ENCODE measurements around the gene GLI3. TPM values are rescaled to one million over a fixed set of nuclear protein-coding genes. Genes with fewer than 3 reads are reported as not detected.

GLI3 gene
- total and polyA plus RNA-seq, 12 donors: 0.51 to 9.1 (median 5.3) TPM

GRCh38 chr7:42207420-42207819 is 29.6 kb downstream of the GLI3 start:
- intact Hi-C loops (cut with DNase I): no loop called here
- Histone ChIP-seq H3K27ac (no peak overlapping the region), H3K9me3 (no peaks in the 10 kb centered on the region), H3K27me3 (no peaks in the 10 kb centered on the region), H3K4me1 (no peaks in the 10 kb centered on the region), H3K36me3 (no peaks in the 10 kb centered on the region), H3K4me3 (no peak overlapping the region)
- TF ChIP-seq, protein P1, sequence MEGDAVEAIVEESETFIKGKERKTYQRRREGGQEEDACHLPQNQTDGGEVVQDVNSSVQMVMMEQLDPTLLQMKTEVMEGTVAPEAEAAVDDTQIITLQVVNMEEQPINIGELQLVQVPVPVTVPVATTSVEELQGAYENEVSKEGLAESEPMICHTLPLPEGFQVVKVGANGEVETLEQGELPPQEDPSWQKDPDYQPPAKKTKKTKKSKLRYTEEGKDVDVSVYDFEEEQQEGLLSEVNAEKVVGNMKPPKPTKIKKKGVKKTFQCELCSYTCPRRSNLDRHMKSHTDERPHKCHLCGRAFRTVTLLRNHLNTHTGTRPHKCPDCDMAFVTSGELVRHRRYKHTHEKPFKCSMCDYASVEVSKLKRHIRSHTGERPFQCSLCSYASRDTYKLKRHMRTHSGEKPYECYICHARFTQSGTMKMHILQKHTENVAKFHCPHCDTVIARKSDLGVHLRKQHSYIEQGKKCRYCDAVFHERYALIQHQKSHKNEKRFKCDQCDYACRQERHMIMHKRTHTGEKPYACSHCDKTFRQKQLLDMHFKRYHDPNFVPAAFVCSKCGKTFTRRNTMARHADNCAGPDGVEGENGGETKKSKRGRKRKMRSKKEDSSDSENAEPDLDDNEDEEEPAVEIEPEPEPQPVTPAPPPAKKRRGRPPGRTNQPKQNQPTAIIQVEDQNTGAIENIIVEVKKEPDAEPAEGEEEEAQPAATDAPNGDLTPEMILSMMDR (IDR thresholded peaks at IDR 0.05): no peak
- DNase-seq (no peak), ATAC-seq (no peak)
- 90 to 92% methylated on average over 2 of the region's 2 CpGs for WGBS, 2 donors

DNA sequence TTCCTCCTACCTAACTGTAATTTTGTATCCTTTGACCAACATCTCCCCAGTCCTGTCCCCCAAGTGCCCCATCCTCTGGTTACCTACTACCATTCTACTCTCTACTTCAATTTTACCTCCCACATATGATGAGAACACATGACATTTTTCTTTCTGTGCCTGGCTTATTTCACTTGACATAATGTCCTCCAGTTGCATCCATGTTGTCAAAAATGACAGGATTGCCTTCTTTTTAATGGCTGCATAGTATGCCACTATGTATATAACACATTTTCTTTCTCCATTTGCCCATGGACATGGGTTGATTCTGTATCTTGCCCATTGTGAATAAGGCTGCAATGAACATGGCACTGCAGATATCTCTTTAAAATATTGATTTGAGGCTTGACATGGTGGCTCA is 33.7 kb downstream of the GLI3 start:
- TF ChIP-seq, protein P1 (IDR thresholded peaks at IDR 0.05): no peak
- ATAC-seq: no peak
- H3K9me3 ChIP-seq: no peaks in the 10 kb centered on the region
- no peaks in the 10 kb centered on the region for H3K4me1 ChIP-seq
- no peak overlapping the region for H3K27ac ChIP-seq
- H3K36me3 ChIP-seq: no peaks in the 10 kb centered on the region
- H3K27me3 ChIP-seq: no peaks in the 10 kb centered on the region
- no peak for DNase-seq
- intact Hi-C loops (cut with DNase I): no loop called here
- no peak overlapping the region for H3K4me3 ChIP-seq

GRCh38 chr7:42202601-42203000 is 34.4 kb downstream of the GLI3 start:
- ATAC-seq: no peak
- TF ChIP-seq, protein P1 (IDR thresholded peaks at IDR 0.05): no peak

GRCh38 chr7:42198974-42199668 is 37.9 kb downstream of the GLI3 start:
- H3K27me3 ChIP-seq: no peaks in the 10 kb centered on the region
- no peak overlapping the region for H3K27ac ChIP-seq
- TF ChIP-seq, protein P1 (IDR thresholded peaks at IDR 0.05): no peak
- H3K36me3 ChIP-seq: no peaks in the 10 kb centered on the region
- no peaks in the 10 kb centered on the region for H3K9me3 ChIP-seq
- H3K4me1 ChIP-seq: peaks cover 0 to 7% (median 3%) of the 10 kb centered on the region in 9 donors
- DNase-seq: no peak
- no peak for ATAC-seq
- no peak overlapping the region for H3K4me3 ChIP-seq
- 88 to 93% methylated on average over 8 of the region's 8 CpGs for WGBS, 2 donors
- intact Hi-C loops (cut with DNase I): no loop called here

More at GRCh38 chr7:42202601-42203000, 34.4 kb downstream of the GLI3 start:
- WGBS, 2 donors: 94 to 97% methylated on average over 4 of the region's 4 CpGs
- Histone ChIP-seq H3K27ac (no peak overlapping the region), H3K4me1 (no peaks in the 10 kb centered on the region), H3K27me3 (no peaks in the 10 kb centered on the region), H3K9me3 (no peaks in the 10 kb centered on the region), H3K4me3 (no peak overlapping the region), H3K36me3 (no peaks in the 10 kb centered on the region)
- DNase-seq: no peak
- intact Hi-C loops (cut with DNase I): no loop called here
